Activated naive CD4-positive, alpha-beta T cell treated with anti-CD3 and anti-CD28 coated beads, Interleukin-2, amount 10 ng/mL, durations not matched to agents 7 days and 5 days (primary cell): Measurements from ENCODE around the gene GCGR.

ENCODE experiments used
- CTCF ChIA-PET: fragments of 350-600 bp; sonication (Branson Sonifier 250); formaldehyde crosslinking; loops from one replicate; lab custom pipeline; 2021; ENCODE audit warnings: antibody characterized with exemption; lab: Charles Lee
- DNase-seq: peaks from one replicate; pipeline ENCODE4 v3.0.0-alpha.2; 2020
- H3K27ac Mint-ChIP-seq: one replicate; pipeline ENCODE4 v1.8.0; 2021; ENCODE audit warnings: mild to moderate bottlenecking, moderate library complexity, mixed read lengths
- H3K27me3 Mint-ChIP-seq: one replicate; pipeline ENCODE4 v1.8.0; 2021; ENCODE audit warnings: mild to moderate bottlenecking, mixed read lengths
- H3K36me3 Mint-ChIP-seq: one replicate; pipeline ENCODE4 v1.8.0; 2021; ENCODE audit warnings: mixed read lengths
- H3K4me1 Mint-ChIP-seq: one replicate; pipeline ENCODE4 v1.8.0; 2021; ENCODE audit warnings: mixed read lengths
- H3K4me3 Mint-ChIP-seq: one replicate; pipeline ENCODE4 v1.8.0; 2021; ENCODE audit warnings: mild to moderate bottlenecking, moderate library complexity, mixed read lengths
- H3K9me3 Mint-ChIP-seq: one replicate; pipeline ENCODE4 v1.8.0; 2021; ENCODE audit warnings: mixed read lengths

The GCGR gene

GRCh38 chr17:81845361-81845760, 41.4 kb downstream of the GCGR start:
- no peak for DNase-seq
- Mint-ChIP-seq H3K36me3 (peaks cover 28% of the 10 kb centered on the region), H3K27me3 (no peaks in the 10 kb centered on the region), H3K27ac (no peak overlapping the region), H3K4me1 (no peaks in the 10 kb centered on the region), H3K9me3 (no peaks in the 10 kb centered on the region), H3K4me3 (no peak overlapping the region)
- CTCF ChIA-PET: no interaction called here

- CTCF ChIA-PET: no interaction called here
- H3K9me3 Mint-ChIP-seq: no peaks in the 10 kb centered on the region
- no peak for DNase-seq
- peak overlapping the region; percentile 28 for H3K27ac Mint-ChIP-seq
- peaks cover 29% of the 10 kb centered on the region for H3K36me3 Mint-ChIP-seq
- no peaks in the 10 kb centered on the region for H3K27me3 Mint-ChIP-seq
- H3K4me3 Mint-ChIP-seq: no peak overlapping the region
- H3K4me1 Mint-ChIP-seq: no peaks in the 10 kb centered on the region
Measured at GRCh38 chr17:81845881-81846742, 42.2 kb downstream of the GCGR start.

GRCh38 chr17:81846743-81847689, 43.1 kb downstream of the GCGR start:
- no peak overlapping the region for H3K4me3 Mint-ChIP-seq

GRCh38 chr17:81849457-81849856, 45.5 kb downstream of the GCGR start:
- CTCF ChIA-PET: no interaction called here
- DNase-seq: no peak
- H3K4me3 Mint-ChIP-seq: no peak overlapping the region
- H3K27me3 Mint-ChIP-seq: no peaks in the 10 kb centered on the region
- H3K36me3 Mint-ChIP-seq: peaks cover 45% of the 10 kb centered on the region
- no peaks in the 10 kb centered on the region for H3K9me3 Mint-ChIP-seq
- H3K4me1 Mint-ChIP-seq: peaks cover 2% of the 10 kb centered on the region
- no peak overlapping the region for H3K27ac Mint-ChIP-seq

More at GRCh38 chr17:81846743-81847689, 43.1 kb downstream of the GCGR start:
- no peak for DNase-seq
- H3K9me3 Mint-ChIP-seq: no peaks in the 10 kb centered on the region
- H3K36me3 Mint-ChIP-seq: peaks cover 37% of the 10 kb centered on the region
- CTCF ChIA-PET: no interaction called here
- no peaks in the 10 kb centered on the region for H3K4me1 Mint-ChIP-seq
- no peak overlapping the region for H3K27ac Mint-ChIP-seq
- no peaks in the 10 kb centered on the region for H3K27me3 Mint-ChIP-seq

GRCh38 chr17:81851423-81851822, 47.5 kb downstream of the GCGR start:
- H3K4me1 Mint-ChIP-seq: peaks cover 12% of the 10 kb centered on the region
- H3K9me3 Mint-ChIP-seq: no peaks in the 10 kb centered on the region
- DNase-seq: no peak
- peaks cover 45% of the 10 kb centered on the region for H3K36me3 Mint-ChIP-seq
- H3K27ac Mint-ChIP-seq: no peak overlapping the region
- H3K4me3 Mint-ChIP-seq: no peak overlapping the region
- CTCF ChIA-PET: no interaction called here
- H3K27me3 Mint-ChIP-seq: no peaks in the 10 kb centered on the region

GRCh38 chr17:81852237-81852636, 48.3 kb downstream of the GCGR start:
- Mint-ChIP-seq H3K9me3 (no peaks in the 10 kb centered on the region), H3K27ac (no peak overlapping the region), H3K4me3 (no peak overlapping the region), H3K27me3 (no peaks in the 10 kb centered on the region), H3K4me1 (peaks cover 12% of the 10 kb centered on the region), H3K36me3 (peaks cover 42% of the 10 kb centered on the region)
- DNase-seq: no peak
- CTCF ChIA-PET: no interaction called here

- peaks cover 51% of the 10 kb centered on the region for H3K36me3 Mint-ChIP-seq
- CTCF ChIA-PET: interaction anchor here (0.6 kb wide), 1 partner anchor 36 kb away, joined by 3 read pairs; the partner anchor contains the start of gene ALYREF
- peaks cover 36% of the 10 kb centered on the region for H3K4me1 Mint-ChIP-seq
- no peaks in the 10 kb centered on the region for H3K9me3 Mint-ChIP-seq
- no peak overlapping the region for H3K4me3 Mint-ChIP-seq
- DNase-seq: peak; percentile 43
- H3K27me3 Mint-ChIP-seq: no peaks in the 10 kb centered on the region
- no peak overlapping the region for H3K27ac Mint-ChIP-seq
Measured at GRCh38 chr17:81854974-81855774, 51.2 kb downstream of the GCGR start.

- CTCF ChIA-PET: no interaction called here
- peak overlapping the region; percentile 91 for H3K4me3 Mint-ChIP-seq
- H3K36me3 Mint-ChIP-seq: peaks cover 44% of the 10 kb centered on the region
- peaks cover 7% of the 10 kb centered on the region for H3K27me3 Mint-ChIP-seq
- no peaks in the 10 kb centered on the region for H3K9me3 Mint-ChIP-seq
- peak overlapping the region; percentile 69 for H3K27ac Mint-ChIP-seq
- no peak for DNase-seq
- H3K4me1 Mint-ChIP-seq: peaks cover 51% of the 10 kb centered on the region
Measured at GRCh38 chr17:81858170-81858966, 54.4 kb downstream of the GCGR start.

GRCh38 chr17:81858967-81859905, 55.3 kb downstream of the GCGR start:
- Mint-ChIP-seq H3K27me3 (peaks cover 7% of the 10 kb centered on the region), H3K36me3 (peaks cover 41% of the 10 kb centered on the region), H3K27ac (peak overlapping the region; percentile 91), H3K4me3 (peak overlapping the region; percentile 91), H3K4me1 (peaks cover 56% of the 10 kb centered on the region), H3K9me3 (no peaks in the 10 kb centered on the region)
- CTCF ChIA-PET: no interaction called here
- DNase-seq: peak; percentile 33

GRCh38 chr17:81859906-81860755, 56.2 kb downstream of the GCGR start, which contains the start of gene P4HB:
P4HB (minus strand) TSS chr17:81860535; CDS start chr17:81860471, 64 bp downstream.
- DNase-seq: no peak
- CTCF ChIA-PET: interaction anchor here (1.0 kb wide), 2 partner anchors 59 to 124 kb away, joined by 3 read pairs; no protein-coding TSS in a partner anchor

GRCh38 chr17:81860756-81861568, 57.0 kb downstream of the GCGR start:
- peak overlapping the region; percentile 98 for H3K27ac Mint-ChIP-seq
- H3K36me3 Mint-ChIP-seq: peaks cover 30% of the 10 kb centered on the region
- H3K9me3 Mint-ChIP-seq: no peaks in the 10 kb centered on the region
- CTCF ChIA-PET: interaction anchor here (1.0 kb wide), 2 partner anchors 60 to 125 kb away, joined by 3 read pairs; no protein-coding TSS in a partner anchor
- peaks cover 7% of the 10 kb centered on the region for H3K27me3 Mint-ChIP-seq
- H3K4me3 Mint-ChIP-seq: peak overlapping the region; percentile 94
- peak; percentile 99 for DNase-seq
- peaks cover 51% of the 10 kb centered on the region for H3K4me1 Mint-ChIP-seq

More at GRCh38 chr17:81859906-81860755, 56.2 kb downstream of the GCGR start, which contains the start of gene P4HB:
- peak within 1 kb of the TSS; percentile 94 for H3K4me3 Mint-ChIP-seq
- H3K27ac Mint-ChIP-seq: peak within 1 kb of the TSS; percentile 98
- peaks cover 7% of the 10 kb centered on the region for H3K27me3 Mint-ChIP-seq
- H3K9me3 Mint-ChIP-seq: no peaks in the 10 kb centered on the region
- H3K36me3 Mint-ChIP-seq: peaks cover 35% of the 10 kb centered on the region
- peaks cover 58% of the 10 kb centered on the region for H3K4me1 Mint-ChIP-seq
